ENCODE data around the gene CFAP45.

DNA sequence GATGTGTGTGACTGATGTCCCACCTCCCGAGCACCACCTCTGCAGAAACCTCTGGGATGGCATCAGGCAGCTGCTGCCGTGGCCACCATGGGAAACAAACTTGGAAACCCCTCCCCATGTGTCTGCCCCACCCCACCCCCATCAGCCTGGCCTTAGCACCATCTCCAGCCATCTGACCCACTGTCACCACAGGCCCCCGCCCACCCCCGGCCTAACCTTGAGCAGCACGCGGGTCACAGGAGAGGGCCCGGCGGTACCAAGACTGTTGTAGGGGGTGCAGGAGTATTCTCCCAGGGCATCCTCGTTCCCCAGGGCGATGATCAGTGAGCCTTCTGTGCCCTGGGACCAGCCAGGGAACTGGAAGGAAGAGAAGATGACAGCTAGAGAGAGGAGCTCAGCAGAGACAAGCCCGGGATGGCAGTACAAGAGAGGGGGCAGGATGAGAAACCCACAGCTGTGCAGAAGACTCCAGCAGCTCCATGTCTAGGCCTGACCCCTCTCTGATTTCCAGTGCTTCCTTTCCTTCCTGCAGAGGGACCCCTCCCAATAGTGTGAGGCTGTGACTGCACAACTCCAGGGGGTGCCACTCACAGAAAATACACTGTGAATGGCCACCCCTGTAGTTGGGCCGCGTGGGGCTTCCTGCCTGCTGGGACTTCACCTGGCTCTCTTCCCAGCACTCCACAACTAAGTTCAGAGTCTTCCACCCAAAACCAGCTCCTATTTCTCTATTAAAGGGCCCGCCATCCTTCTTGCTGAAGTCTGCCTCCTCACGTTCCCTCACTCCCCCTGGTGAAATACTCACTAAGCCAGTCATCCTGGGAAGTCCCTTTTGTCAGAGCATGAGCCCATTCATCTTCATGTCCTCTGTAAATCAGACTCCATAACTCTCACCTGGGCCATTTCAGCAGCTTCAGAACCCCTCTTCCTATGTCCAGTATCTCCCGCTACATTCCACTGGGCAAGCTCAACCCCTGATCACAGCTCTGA, 32.6 kb upstream of the CFAP45 start:
- TF ChIP-seq POLR2A (IDR thresholded peaks at IDR 0.05) = no peak
- TF ChIP-seq, protein P1, sequence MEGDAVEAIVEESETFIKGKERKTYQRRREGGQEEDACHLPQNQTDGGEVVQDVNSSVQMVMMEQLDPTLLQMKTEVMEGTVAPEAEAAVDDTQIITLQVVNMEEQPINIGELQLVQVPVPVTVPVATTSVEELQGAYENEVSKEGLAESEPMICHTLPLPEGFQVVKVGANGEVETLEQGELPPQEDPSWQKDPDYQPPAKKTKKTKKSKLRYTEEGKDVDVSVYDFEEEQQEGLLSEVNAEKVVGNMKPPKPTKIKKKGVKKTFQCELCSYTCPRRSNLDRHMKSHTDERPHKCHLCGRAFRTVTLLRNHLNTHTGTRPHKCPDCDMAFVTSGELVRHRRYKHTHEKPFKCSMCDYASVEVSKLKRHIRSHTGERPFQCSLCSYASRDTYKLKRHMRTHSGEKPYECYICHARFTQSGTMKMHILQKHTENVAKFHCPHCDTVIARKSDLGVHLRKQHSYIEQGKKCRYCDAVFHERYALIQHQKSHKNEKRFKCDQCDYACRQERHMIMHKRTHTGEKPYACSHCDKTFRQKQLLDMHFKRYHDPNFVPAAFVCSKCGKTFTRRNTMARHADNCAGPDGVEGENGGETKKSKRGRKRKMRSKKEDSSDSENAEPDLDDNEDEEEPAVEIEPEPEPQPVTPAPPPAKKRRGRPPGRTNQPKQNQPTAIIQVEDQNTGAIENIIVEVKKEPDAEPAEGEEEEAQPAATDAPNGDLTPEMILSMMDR (IDR thresholded peaks at IDR 0.05) = no peak
